ENCODE measurements around the gene EIF3A.

DNA sequence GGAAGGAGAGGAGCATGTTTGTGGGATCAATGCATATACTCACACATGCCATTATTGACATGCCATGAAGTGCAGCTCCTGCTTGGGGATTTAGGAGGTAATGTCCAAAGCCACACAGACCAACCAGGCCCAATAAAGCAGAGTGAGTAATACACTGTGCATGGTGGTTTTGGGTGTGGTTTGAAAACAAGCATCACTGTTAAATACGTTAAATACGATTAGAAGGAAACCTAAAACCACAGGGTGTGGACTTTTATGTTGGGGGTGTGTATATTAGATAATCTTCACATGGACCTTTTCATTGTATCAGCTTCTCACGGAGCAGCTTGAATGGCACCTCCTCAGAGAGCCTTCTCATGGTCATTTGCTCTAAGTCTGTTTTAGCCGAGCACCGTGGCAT is 10.4 kb upstream of the EIF3A start:
- no peak for TF ChIP-seq TAF1 (IDR thresholded peaks at IDR 0.05; ENCODE audit: borderline replicate concordance, low read depth, low read length)
- no peak for TF ChIP-seq POLR2AphosphoS5 (IDR thresholded peaks at IDR 0.05; ENCODE audit: low read depth, low read length)
- no peak for TF ChIP-seq POLR2A (IDR thresholded peaks at IDR 0.05; ENCODE audit: low read depth, low read length)

Measured in GM12892 (cell line).